Stomach (tissue), 9 donors: ENCODE results near the gene SNAPC4. TPM values are rescaled to one million over a fixed set of nuclear protein-coding genes. Genes with fewer than 3 reads are reported as not detected.

Experiments
- DNase-seq, 2 donors: peaks; one replicate each; pipeline versions ENCODE4 v3.0.0 to v3.0.0-alpha.2; 2013 to 2019
- H3K27ac ChIP-seq, 5 donors: fragments of 200-600 bp in 4 of 5; sonication (generic) in 4 of 5; one replicate each; pipeline ENCODE4 v1.5.1; 2013 to 2019; ENCODE audit warnings: mild to moderate bottlenecking in 1 of 5, moderate library complexity in 1 of 5
- H3K27me3 ChIP-seq, 3 donors: fragments of 200-600 bp; sonication (generic); one replicate each; pipeline ENCODE4 v1.5.1; 2017 to 2019; ENCODE audit warnings: mixed run types in 1 of 3
- H3K36me3 ChIP-seq, 4 donors: fragments of 200-600 bp; sonication (generic); 1 replicate in 3 of 4; 2 replicates in 1 of 4; pipeline ENCODE4 v1.5.1; 2016 to 2019
- H3K4me1 ChIP-seq, 4 donors: fragments of 200-600 bp; sonication (generic); one replicate each; pipeline ENCODE4 v1.5.1; 2016 to 2019
- H3K4me3 ChIP-seq, 4 donors: fragments of 200-600 bp; sonication (generic) in 3 of 4; one replicate each; pipeline ENCODE4 v1.5.1; 2016 to 2019; ENCODE audit warnings: mild to moderate bottlenecking in 1 of 4
- H3K9me3 ChIP-seq, 4 donors: fragments of 200-600 bp; sonication (generic); one replicate each; pipeline ENCODE4 v1.5.1; 2016 to 2019
- CTCF ChIP-seq, 7 experiments: fragments of 450-650 bp in 4 of 7; fragments of 200-600 bp in 3 of 7; sonication (generic) in 3 of 7; IDR thresholded peaks; one replicate each; pipeline ENCODE4 v1.5.1; 2016 to 2019; ENCODE audit warnings: antibody characterized with exemption in 7 of 7, control low read depth in 2 of 7, mild to moderate bottlenecking in 1 of 7
- EP300 ChIP-seq: sonication (generic); formaldehyde crosslinking; IDR thresholded peaks from one replicate; pipeline ENCODE4 v1.6.1; 2017; ENCODE audit warnings: antibody characterized with exemption
- POLR2A ChIP-seq, 4 donors: fragments of 450-650 bp; IDR thresholded peaks; one replicate each; pipeline ENCODE4 v1.6.1; 2016; ENCODE audit warnings: antibody characterized with exemption in 4 of 4, control low read depth in 2 of 4, mild to moderate bottlenecking in 1 of 4, moderate library complexity in 1 of 4
- POLR2AphosphoS5 ChIP-seq, 3 donors: sonication (generic); formaldehyde crosslinking; IDR thresholded peaks; one replicate each; pipeline ENCODE4 v1.6.1; 2016; ENCODE audit warnings: antibody characterized with exemption in 3 of 3
- WGBS, 5 donors: extraction: QIAGEN DNeasy Blood & Tissue Kit in 3 of 5; methylation state at CpG; one replicate each; pipeline versions ENCODE4 v1.1.5 to v1.1.7; 2013 to 2018; 5-methylcytosine and 5-hydroxymethylcytosine counted together
- intact Hi-C: fragments of 100-400 bp; cut with DNase I; formaldehyde crosslinking; loops from one replicate; pipeline ENCODE4 v1.15.1; 2023; ENCODE audit warnings: low total_unique reads
- polyA plus RNA-seq, 3 donors: library from polyadenylated mRNA; stranded (reverse); fragments of 200-250 nt; gene quantifications; one replicate each; pipeline ENCODE4 v1.2.3, GENCODE V29; 2013
- total RNA-seq, 5 donors: library from RNA; depleted of rRNA; stranded (reverse); fragments of >200 nt; gene quantifications; one replicate each; pipeline versions ENCODE4 v1.1.0 to v1.2.3, GENCODE V29; 2014 to 2016
- donor health status: healthy with polysubstance abuse.
- donor health status: Bipolar disorder and iron deficiency.
- donor health status: healthy.

SNAPC4 gene
- total and polyA plus RNA-seq, 8 donors = 1.8 to 58.2 (median 4.4) TPM

GRCh38 chr9:136397643-136398042 is 2.3 kb downstream of the SNAPC4 start:
- DNase-seq = no peak
- Histone ChIP-seq H3K27ac (no peak overlapping the region), H3K36me3 (peaks cover 44 to 76% (median 65%) of the 10 kb centered on the region in 4 donors), H3K4me1 (peaks cover 12 to 31% (median 26%) of the 10 kb centered on the region in 4 donors), H3K4me3 (no peak overlapping the region), H3K9me3 (no peaks in the 10 kb centered on the region), H3K27me3 (no peaks in the 10 kb centered on the region)
- intact Hi-C loops = no loop called here
- TF ChIP-seq EP300 (no peak), POLR2AphosphoS5 (IDR thresholded peaks at IDR 0.05) (no peak), CTCF (IDR thresholded peaks at IDR 0.05) (no peak), POLR2A (IDR thresholded peaks at IDR 0.05) (no peak)
- WGBS, 5 donors = 60 to 83% (median 81%) methylated on average over 1 to 6 of the region's 6 CpGs; no CpG with 5 or more reads in 1 of the 5 donors

- Histone ChIP-seq H3K9me3 (no peaks in the 10 kb centered on the region), H3K4me1 (peaks cover 12 to 31% (median 26%) of the 10 kb centered on the region in 4 donors), H3K27ac (no peak overlapping the region), H3K36me3 (peaks cover 53 to 76% (median 68%) of the 10 kb centered on the region in 4 donors), H3K4me3 (no peak overlapping the region), H3K27me3 (no peaks in the 10 kb centered on the region)
- WGBS, 5 donors = 48 to 64% (median 59%) methylated on average over 4 of the region's 4 CpGs
- no peak for TF ChIP-seq CTCF (IDR thresholded peaks at IDR 0.05)
- no peak for TF ChIP-seq POLR2A (IDR thresholded peaks at IDR 0.05)
- TF ChIP-seq POLR2AphosphoS5 (IDR thresholded peaks at IDR 0.05) = no peak
- no peak for TF ChIP-seq EP300
- intact Hi-C loops = no loop called here
- no peak for DNase-seq
Measured at GRCh38 chr9:136396219-136396515, 3.8 kb downstream of the SNAPC4 start.

GRCh38 chr9:136395345-136396218 is 4.4 kb downstream of the SNAPC4 start:
- DNase-seq = no peak
- Histone ChIP-seq H3K9me3 (no peaks in the 10 kb centered on the region), H3K27ac (no peak overlapping the region), H3K4me3 (no peak overlapping the region), H3K4me1 (peaks cover 11 to 27% (median 24%) of the 10 kb centered on the region in 4 donors), H3K27me3 (no peaks in the 10 kb centered on the region), H3K36me3 (peaks cover 53 to 82% (median 74%) of the 10 kb centered on the region in 4 donors)
- intact Hi-C loops = no loop called here
- TF ChIP-seq POLR2A (IDR thresholded peaks at IDR 0.05) (no peak), EP300 (no peak), CTCF (IDR thresholded peaks at IDR 0.05) (no peak), POLR2AphosphoS5 (IDR thresholded peaks at IDR 0.05) (no peak)
- WGBS, 5 donors = 84 to 93% (median 89%) methylated on average over 10 to 26 of the region's 26 CpGs

- DNase-seq = no peak
- H3K4me1 ChIP-seq = peaks cover 8 to 21% (median 18%) of the 10 kb centered on the region in 4 donors
- WGBS, 5 donors = 89 to 97% (median 92%) methylated on average over 13 of the region's 13 CpGs
- H3K4me3 ChIP-seq = no peak overlapping the region
- TF ChIP-seq POLR2A (IDR thresholded peaks at IDR 0.05) (no peak), CTCF (IDR thresholded peaks at IDR 0.05) (no peak), EP300 (no peak)
- intact Hi-C loops = no loop called here
- H3K36me3 ChIP-seq = peaks cover 53 to 86% (median 79%) of the 10 kb centered on the region in 4 donors
- H3K27ac ChIP-seq = no peak overlapping the region
- H3K9me3 ChIP-seq = no peaks in the 10 kb centered on the region
- no peaks in the 10 kb centered on the region for H3K27me3 ChIP-seq
Measured at GRCh38 chr9:136395020-136395340, 5.0 kb downstream of the SNAPC4 start.
